Mammary epithelial cell (primary cell): ENCODE measurements around the gene PHOSPHO1.

Source experiments
- EZH2 ChIP-seq: IDR thresholded peaks from 2 replicates; pipeline ENCODE4 v1.6.1; 2012; ENCODE audit warnings: low read length, inconsistent platforms, borderline replicate concordance
- TF ChIP-seq, protein P1 (sequence below), 2 donors: IDR thresholded peaks in 1 of 2; conservative IDR thresholded peaks in 1 of 2; 2 replicates each; pipeline ENCODE4 v1.5.1; 2011 to 2012; ENCODE audit warnings: inconsistent platforms in 2 of 2, low read length in 2 of 2, mild to moderate bottlenecking in 2 of 2, control low read depth in 1 of 2, low read depth in 1 of 2; ENCODE audit not compliant: insufficient read depth in 1 of 2; ENCODE audit errors: extremely low read depth in 1 of 2

- TF ChIP-seq EZH2, result no peak
- TF ChIP-seq, protein P1, sequence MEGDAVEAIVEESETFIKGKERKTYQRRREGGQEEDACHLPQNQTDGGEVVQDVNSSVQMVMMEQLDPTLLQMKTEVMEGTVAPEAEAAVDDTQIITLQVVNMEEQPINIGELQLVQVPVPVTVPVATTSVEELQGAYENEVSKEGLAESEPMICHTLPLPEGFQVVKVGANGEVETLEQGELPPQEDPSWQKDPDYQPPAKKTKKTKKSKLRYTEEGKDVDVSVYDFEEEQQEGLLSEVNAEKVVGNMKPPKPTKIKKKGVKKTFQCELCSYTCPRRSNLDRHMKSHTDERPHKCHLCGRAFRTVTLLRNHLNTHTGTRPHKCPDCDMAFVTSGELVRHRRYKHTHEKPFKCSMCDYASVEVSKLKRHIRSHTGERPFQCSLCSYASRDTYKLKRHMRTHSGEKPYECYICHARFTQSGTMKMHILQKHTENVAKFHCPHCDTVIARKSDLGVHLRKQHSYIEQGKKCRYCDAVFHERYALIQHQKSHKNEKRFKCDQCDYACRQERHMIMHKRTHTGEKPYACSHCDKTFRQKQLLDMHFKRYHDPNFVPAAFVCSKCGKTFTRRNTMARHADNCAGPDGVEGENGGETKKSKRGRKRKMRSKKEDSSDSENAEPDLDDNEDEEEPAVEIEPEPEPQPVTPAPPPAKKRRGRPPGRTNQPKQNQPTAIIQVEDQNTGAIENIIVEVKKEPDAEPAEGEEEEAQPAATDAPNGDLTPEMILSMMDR (conservative IDR thresholded peaks at IDR 0.05 in 1 of 2, IDR thresholded peaks at IDR 0.05 in 1 of 2; ENCODE audit: extremely low read depth in 1 of 2, insufficient read depth in 1 of 2, low read depth in 1 of 2, low read length in 2 of 2), result no peak
Measured at GRCh38 chr17:49213847-49214246, 16.7 kb downstream of the PHOSPHO1 start.
